GM21367 (cell line): ENCODE results near the gene CWC22.
A peak's percentile ranks its signal among the peaks of the same experiment; 100 is the strongest.
"Not testable (repeated sequence)": the region's sequence is repeated elsewhere in the genome, so short reads cannot be mapped to it uniquely, and the experiment has no call there.

Source experiments
- ATAC-seq: cut with Tn5 transposase; IDR thresholded peaks from one replicate; pipeline ENCODE4 v1.9.1; 2021; ENCODE audit not compliant: unreplicated experiment

Gene CWC22

DNA sequence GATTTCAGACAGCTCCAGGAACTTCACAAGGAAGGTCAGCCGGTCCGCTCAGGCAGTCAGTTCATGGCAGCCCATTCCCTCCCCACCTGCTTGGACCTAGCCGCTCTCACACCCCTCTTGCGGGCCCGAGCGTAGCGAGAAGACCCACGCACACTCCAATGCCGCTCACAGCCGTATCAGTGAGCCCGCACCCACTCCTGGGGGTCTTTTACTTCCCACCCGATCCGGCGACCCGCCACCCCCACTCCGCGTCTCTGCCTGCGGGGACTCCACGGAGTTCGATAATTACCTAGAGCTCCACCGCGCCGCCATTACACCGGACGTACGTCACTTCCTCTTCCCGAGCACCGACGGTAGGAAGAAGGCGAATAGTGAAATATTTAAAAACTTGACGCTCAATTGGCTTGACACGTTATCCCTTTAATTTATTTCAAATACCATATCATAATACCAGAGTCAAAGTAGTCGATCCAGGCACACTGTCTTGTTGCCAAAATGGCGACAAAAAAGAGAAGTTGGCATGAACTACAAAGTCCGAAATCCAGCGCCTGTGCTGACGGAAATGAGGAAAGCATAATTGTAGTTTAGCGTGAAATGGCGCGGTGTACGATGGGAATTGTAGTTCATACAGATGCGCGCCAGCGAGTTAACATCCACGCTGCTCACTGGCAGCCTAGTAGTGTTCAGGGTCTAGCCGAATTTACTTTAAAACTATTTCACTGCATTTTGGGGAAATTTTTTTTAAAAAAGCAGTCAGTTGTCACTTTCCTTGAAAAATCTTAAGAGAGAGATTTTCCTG lies at the start of gene CWC22:
Gene CWC22, minus strand, starts transcription at position 517 of the 799 bp plus-strand sequence. CDS start 13,956 bp downstream, outside the sequence.
- ATAC-seq: peak; percentile 98

DNA sequence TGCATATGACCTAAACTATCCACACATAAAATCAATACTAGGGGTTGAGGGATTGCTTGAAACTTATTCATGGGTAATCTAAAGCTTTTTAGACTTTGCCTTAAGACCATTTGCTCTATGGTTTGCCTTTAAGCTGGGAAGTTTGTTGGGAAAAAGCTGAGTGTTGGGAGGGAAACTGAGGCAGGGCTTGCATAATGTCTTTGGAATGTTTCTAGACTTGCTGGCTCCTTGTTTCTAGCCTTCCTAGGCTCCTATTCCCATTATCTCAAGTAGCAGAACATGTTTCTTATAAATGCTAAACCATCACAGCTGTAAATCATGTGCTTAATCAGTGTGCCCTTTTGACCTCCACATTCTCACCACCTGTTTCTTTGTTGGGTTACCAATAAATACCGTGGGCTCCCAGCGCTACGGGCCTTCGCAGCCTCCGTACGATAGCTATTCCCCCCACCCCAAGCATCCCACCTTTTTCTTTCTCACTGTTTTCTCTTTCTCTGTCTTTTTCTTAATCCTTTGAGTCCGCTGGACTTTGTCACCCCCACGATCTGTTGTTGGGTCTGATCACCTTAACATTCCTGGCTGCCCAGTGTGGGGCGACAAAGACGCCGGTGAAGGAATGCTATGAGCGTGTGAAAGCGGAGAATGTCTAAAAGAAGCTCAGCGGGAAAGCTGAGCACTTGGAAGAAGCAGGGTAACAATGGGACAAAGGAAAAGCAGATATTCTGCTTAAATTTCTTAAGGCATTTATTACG lies 49.4 kb upstream of the CWC22 start:
- no peak for ATAC-seq

DNA sequence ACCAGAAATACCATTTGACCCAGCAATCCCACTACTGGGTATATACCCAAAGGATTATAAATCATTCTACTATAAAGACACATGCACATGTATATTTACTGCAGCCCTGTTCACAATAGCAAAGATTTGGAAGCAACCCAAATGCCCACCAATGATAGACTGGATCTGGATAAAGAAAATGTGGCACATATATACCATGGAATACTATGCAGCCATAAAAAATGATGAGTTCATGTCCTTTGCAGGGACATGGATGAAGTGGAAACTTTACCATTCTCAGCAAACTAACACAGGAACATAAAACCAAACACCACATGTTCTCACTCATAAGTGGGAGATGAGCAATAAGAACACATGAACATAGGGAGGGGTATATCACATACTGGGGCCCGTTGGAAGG lies 47.5 kb upstream of the CWC22 start:
- ATAC-seq: not testable (repeated sequence)

DNA sequence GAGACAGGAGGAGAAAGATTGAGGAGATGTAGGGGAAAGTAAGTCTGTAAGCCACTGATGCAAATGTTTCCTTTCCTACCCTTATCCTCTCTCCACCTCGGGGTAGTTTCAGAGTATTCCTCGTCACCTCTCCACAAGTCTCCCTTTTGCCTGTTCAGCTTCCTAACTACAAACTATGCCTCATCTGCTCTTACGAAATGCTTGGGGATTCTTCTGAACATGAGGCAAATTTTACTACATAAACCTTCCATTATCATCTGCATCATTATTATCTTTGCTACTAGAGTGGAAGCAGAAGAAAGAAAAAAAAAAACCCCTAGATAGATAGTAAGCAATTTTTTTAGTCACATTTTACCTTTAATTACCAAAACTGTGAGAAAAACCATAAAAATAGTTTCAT lies 43.1 kb upstream of the CWC22 start:
- no peak for ATAC-seq

DNA sequence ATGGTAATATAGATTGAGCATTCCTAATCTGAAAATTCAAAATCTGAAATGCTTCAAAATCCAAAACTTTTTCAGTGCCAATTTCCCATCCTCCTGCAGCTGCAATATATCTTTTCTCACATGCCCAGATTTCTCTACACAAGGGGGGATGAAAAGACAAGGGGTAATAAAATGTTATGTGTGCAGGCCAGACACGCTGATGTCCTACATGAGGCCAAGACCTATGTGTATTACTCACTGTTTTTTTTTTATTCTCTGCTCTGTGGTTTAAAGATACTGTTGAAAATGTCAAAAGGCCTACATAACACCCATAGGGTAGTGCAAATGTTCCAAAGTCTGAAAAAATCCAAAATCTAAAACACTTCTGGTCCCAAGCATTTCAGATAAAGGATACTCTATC lies 41.2 kb upstream of the CWC22 start:
- ATAC-seq: no peak

DNA sequence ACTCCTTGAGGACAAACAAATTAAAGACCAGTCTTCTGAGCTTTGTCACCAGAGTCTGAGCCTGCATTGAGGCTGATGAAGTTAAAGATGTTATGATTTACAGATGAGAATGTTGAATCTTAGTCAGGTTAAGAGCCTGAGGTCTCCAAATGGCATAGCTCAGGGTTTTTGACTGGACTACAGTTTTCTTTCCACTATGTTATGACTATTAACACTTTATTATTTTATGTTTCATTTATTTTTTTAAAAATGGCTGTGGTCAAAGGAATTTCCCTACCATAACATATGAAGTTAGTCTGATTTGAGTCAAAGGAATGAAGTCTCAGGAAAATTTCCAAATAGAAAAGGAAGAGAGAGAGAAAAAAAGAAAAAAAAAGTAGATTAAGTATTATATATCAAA lies 39.7 kb upstream of the CWC22 start:
- ATAC-seq: no peak

DNA sequence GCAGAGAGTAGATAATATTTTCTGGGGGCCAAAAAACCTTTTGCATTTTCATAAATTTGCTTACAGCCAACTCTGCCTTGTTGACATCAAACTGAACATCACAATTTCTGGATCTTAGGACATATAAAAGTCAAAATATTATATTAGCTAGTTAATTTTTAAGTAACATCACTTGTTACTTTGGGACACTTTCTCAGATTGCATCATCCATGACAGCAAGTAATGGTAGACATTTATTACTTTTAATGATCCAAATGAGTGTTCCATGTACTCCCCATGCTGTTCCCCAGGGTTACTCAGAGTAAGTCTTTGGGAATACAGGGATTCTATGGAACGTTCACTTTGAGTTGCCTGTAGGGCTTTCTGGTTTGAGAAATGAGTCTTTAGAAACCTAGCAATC lies 39.1 kb upstream of the CWC22 start:
- no peak for ATAC-seq

DNA sequence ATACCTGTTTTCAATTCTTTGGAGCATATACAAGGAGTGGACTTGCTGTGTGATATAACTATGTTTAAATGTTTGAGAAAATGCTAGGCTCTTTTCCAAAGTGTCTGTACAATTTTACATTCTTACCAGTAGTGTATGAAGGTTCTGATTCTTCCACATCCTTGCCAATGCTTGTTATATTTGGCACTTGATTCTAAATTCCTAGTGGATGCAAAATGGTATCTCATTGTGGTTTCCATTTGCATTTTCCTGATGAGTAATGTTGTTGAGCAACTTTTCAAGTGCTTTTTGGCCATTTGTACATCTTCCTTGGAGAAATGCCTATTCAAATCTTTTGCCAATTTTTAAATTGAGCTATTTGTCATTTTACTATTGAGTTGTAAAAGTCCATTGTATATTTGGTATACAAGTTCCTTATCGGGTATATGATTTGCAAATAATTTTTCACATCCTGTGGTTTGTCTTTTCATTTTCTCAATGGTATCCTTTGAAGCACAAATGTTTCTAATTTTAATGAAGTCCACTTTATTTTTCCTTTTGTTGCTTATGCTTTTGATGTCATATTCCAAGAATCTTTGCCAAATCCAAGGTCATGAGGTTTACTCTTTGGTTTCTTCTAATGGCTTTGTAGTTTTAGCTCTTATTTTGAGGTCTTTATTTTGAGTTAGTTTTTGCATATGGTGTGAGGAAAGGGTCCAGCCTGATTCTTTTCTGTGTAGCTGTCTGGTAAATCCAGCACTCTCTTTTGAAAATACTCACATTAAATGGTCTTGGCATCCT lies 33.2 kb upstream of the CWC22 start:
- no peak for ATAC-seq

DNA sequence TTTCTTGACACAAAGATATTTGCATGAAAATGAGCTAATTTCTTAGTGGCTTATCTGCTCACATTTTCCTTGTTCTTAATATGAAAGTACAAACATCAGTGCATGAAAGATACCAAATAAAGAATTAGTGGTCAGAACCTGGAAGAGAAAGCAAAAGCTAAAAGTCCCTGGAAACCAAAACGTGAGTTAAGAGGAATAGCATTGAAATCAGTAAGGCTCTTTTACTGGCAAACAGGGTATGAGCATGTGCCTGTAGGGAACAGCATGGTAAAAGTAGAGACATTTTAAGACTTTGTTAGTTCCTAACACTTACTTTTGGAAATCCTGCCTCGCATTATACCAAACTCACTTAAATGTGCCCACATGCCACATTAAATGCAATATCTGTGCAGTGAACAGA lies 31.9 kb upstream of the CWC22 start:
- no peak for ATAC-seq

DNA sequence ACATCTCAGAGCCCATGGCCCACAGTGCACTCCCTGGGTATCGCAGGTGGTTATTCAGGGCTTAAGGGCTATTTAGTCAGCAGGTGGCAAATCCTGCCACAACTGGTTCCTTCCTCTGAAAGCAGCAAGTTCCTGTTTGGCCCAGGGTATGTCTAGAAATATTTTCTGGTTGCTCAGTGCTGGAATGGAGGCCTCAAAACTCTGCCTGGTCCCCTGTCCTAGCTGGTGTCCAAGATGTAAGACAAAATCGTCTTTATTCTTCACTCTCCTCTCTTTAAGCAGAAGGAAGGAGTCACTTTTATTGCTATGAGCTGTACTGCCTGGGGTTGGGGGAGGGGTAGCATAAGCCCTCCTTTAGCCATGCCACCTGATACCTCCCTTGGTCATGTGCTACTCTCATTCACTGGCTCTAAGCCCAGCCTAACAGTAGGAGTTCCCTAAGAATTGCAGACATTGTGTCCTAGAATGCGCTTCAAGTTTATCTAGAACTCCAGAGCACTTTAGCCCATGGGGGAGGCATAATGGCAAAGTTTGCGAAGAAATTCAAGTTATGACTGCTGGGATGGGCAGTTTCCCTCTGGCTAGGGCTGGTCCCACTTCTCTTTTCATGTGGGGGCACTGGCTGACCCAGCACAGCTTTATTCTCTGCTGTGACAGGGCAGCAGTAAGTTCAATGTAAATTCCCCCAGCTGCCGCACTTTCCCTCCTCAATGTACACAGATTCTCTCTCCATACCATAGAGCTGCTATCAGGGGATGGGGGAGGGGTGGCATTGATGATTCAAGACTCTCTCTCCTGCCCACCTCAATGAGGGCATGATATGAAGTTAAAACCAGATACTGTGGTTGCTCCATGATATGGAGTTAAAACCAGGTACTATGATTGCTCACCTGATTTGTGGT lies 27.1 kb upstream of the CWC22 start:
- ATAC-seq: no peak

DNA sequence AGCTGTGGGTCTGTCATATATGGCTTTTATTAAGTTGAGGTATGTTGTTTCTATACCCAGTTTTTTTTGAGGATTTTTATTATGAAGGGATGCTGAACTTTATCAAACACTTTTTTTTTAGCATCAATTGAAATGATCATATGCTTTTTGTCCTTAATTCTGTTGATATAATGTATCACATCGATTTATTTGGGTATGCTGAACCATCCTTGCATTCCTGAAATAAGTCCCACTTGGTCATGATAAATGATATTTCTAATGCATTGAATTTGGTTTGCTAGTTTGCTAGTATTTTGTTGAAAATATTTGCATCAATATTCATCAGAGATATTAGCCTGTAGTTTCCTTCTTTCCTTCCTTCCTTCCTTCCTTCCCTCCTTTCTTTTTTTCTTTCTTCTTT lies 22.5 kb upstream of the CWC22 start:
- no peak for ATAC-seq

DNA sequence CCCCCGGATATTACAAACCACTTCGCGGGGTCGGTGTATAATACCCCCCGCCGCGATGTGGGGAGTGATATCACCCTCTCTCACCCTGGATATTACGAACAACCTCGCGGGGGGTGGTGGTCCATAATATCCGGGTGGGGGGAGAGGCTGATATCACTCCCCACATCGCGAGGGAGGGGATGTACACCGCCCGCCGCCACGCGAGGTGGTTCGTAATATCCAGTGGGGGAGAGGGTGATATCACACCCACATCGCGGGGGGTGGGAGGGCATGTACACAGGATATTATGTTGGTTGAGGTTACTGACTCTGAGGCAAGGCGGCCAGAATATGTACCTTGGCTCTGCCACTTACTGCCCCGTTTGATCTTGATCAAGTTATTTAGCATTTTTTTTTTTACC lies 14.8 kb upstream of the CWC22 start:
- no peak for ATAC-seq

DNA sequence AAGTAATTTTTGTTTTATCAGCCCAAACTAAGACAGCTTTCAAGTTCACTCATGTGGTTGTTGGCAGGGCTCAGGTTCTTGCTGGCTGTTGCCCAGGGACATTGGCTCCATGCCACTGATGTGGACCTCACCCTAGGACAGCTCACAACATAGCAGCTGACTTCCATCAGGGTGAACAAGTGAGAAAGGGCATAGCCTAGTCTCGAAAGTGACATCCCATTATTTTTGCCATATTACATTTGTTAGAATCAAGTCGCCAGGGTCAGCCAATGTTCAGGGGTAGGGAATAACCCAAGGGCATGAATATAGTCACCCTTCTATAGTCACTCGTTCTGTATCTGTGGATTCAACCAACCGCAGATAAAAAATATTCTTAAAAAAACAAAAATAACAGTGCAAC lies 10.7 kb upstream of the CWC22 start:
- ATAC-seq: no peak

DNA sequence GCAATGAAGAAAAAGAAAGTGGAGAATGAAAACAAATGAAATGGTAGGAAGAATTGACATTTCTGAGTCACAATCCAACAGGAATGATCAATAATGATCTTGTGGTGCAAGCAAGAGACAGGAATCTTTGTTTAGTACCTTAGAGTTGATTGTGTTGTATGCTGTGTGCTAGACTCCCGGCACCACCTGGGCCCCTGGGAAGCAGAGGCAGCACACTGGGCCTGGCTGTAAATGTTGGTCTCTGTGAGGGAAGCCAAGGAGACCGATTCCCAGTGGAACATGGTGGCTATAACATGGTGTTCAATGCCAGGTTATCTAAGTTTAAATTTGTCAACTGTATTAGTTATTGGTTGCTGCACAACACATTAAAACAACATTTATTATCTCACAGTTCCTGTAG lies 9.8 kb upstream of the CWC22 start:
- no peak for ATAC-seq

DNA sequence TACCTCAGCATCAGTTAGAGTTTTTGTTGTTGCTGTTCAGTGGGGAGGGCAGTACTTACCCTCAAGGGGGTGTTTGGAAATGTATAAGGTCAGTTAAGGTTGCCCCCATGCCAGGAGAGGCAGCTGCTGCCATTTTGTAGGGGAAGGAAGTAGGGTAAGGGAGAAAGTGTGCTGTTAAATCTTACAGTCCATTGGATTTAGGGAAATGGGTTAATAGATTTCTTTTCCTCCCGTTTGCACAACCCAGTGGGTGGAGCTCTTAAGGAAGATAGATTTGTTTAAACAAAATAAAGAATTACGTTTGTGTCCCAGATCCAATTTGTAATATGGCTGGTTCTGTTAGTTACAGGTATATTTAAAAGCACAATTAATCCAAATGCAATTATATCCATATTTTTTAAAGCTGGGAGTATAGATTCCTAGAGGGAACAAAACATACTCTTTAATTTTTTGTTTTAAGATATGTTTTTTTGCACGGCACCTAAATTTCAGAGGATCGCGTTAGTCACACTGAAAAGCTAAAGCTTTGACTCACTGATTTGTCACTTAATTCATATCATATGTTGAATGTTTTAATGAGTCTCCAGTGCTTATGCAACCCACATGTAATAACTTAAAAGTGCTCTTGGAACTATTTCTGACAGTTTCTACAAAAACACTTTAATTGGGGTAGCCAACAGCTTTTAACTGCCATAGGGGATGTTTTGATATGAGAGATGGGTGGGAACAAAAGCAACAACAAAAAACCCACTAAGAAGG lies 9.0 kb upstream of the CWC22 start:
- ATAC-seq: no peak

DNA sequence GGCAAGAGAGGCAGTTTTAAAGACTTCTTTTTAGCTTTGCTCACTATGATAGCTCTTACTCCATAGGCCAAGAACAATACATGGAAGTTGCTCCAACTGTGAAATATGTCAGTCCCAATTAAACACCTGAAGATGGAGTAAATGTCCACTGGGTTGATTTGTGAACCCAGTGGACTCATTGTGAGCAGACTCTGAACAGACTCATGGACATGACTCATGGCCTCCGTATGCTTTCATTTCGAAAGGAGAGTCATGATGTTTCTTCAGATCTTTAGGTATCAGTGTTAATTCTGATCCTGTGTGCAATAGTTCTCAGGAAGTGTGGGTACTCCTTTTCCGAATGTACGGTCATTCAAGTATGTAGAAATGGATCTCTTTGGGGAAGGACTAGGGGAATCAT lies 5.4 kb upstream of the CWC22 start:
- ATAC-seq: no peak

DNA sequence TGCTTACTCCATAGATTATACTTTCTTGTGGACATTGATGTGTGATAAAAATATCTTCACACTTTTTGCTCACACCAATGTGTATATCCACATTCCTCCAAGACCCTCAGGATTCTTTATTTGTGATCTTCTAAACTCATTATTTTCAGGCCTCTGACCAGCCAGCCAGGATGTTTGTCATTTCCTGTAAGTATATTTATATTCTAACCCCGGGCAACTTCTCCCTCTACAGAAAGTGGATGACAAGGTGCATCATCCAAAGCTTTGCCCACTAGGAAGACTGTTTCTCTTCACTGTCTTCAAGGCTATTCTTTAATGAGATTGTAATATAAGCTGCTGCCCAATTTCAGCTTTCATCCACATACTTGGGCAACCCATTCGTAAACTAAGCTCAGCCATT lies 3.6 kb upstream of the CWC22 start:
- ATAC-seq: no peak

DNA sequence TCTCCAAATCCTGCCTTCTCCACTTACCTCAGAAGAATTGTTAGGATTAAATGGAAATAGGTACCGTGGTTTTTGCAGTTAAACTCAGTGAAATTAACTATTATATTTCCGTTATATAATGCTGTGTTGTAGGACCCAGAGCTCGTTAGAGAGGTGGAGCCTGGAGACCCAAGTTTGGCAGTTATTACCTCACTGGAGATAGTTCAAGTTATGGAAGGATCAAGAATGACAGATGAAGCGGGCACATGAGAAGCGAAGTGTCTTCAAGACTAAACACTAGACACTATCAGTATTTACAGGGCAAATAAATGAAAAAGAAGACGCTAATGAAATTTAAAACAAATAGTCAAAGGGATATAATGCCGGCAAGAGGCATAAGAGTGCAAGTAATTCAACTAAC lies 866 bp downstream of the CWC22 start:
- no peak for ATAC-seq

DNA sequence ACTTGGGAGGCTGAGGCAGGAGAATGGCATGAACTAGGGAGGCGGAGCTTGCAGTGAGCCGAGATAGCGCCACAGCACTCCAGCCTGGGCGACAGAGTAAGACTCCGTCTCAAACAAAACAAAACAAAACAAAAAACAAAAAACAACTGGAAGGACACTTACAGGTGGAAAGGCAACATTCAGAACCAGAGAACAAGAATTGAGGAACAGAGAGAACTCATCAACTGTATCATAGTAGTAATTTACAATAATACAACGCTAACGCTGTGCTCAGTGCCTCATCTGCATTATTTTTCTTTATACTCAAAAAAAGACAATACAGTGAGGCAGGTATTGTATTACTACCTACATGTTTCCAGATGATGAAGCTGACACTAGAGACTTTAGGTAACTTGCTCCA lies 1.6 kb downstream of the CWC22 start:
- ATAC-seq: not testable (repeated sequence)

DNA sequence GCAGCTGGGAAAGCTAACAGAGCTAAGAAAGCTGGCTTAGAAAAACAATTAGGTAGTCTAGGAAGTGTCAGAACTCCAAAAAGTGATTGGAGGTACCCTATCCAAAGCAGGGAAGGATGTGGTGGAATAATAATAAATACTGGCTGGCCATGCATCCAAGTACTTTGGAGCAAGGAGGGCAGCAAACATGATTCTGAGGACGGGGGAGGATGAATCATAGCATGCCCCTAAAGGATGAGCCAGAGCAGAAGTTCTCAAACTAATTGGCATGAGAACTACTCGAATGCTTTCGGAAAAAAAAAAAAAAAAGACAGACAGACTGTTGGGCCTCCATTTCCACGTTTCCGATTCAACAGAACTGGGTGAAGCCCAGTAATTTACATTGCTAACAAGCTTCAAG lies 2.4 kb downstream of the CWC22 start:
- no peak for ATAC-seq
